HepG2 (cell line): ENCODE measurements around the gene FETUB. TPM values are rescaled to one million over a fixed set of nuclear protein-coding genes. Genes with fewer than 3 reads are reported as not detected.

Experiments
- CEBPB ChIP-seq: IDR thresholded peaks from 2 replicates; pipeline ENCODE4 v1.6.1; 2011; ENCODE audit warnings: low read depth, low read length, improper control_type of control experiment, borderline replicate concordance
- E2F1 ChIP-seq: sonication (generic); formaldehyde crosslinking; IDR thresholded peaks from 2 replicates; pipeline ENCODE4 v1.5.0; 2020; ENCODE audit warnings: missing genetic modification reagents
- ELF4 ChIP-seq: sonication (generic); formaldehyde crosslinking; IDR thresholded peaks from 2 replicates; pipeline ENCODE4 v1.5.0; 2020; ENCODE audit warnings: missing genetic modification reagents, mild to moderate bottlenecking, moderate library complexity, borderline replicate concordance
- HMGXB4 ChIP-seq, 2 experiments: sonication (generic) in 1 of 2; formaldehyde crosslinking in 1 of 2; IDR thresholded peaks; 2 replicates each; pipeline versions ENCODE4 v1.4.0 to v1.6.1; 2018 to 2020; ENCODE audit warnings: missing genetic modification reagents in 2 of 2, borderline replicate concordance in 1 of 2, low read depth in 1 of 2, mild to moderate bottlenecking in 1 of 2, missing biosample characterization in 1 of 2
- KDM3A ChIP-seq: IDR thresholded peaks from 2 replicates; pipeline ENCODE4 v1.6.1; 2018; ENCODE audit warnings: low read depth, missing compliant biosample characterization
- MEIS2 ChIP-seq: sonication (generic); formaldehyde crosslinking; IDR thresholded peaks from 2 replicates; pipeline ENCODE4 v1.9.0; 2021; ENCODE audit warnings: mild to moderate bottlenecking, missing genetic modification reagents
- MTERF4 ChIP-seq: sonication (generic); formaldehyde crosslinking; IDR thresholded peaks from 2 replicates; pipeline ENCODE4 v1.8.0; 2023; ENCODE audit warnings: mild to moderate bottlenecking, missing genetic modification reagents
- NCOA2 ChIP-seq: sonication (generic); formaldehyde crosslinking; IDR thresholded peaks from 2 replicates; pipeline ENCODE4 v1.8.0; 2022; ENCODE audit warnings: inconsistent platforms
- SKIL ChIP-seq: sonication (generic); formaldehyde crosslinking; IDR thresholded peaks from 2 replicates; pipeline ENCODE4 v1.8.0; 2022; ENCODE audit warnings: missing genetic modification reagents, mild to moderate bottlenecking, moderate library complexity, borderline replicate concordance
- TEAD3 ChIP-seq: optimal IDR thresholded peaks from 2 replicates; pipeline ENCODE3; 2016; ENCODE audit warnings: borderline replicate concordance
- TGIF2 ChIP-seq: IDR thresholded peaks from 2 replicates; pipeline ENCODE4 v1.6.1; 2016; ENCODE audit warnings: control low read depth, missing compliant biosample characterization
- ZBTB14 ChIP-seq: sonication (generic); formaldehyde crosslinking; IDR thresholded peaks from 2 replicates; pipeline ENCODE4 v1.4.0; 2020; ENCODE audit warnings: missing genetic modification reagents
- ZBTB37 ChIP-seq: sonication (generic); formaldehyde crosslinking; IDR thresholded peaks from 2 replicates; pipeline ENCODE4 v1.4.0; 2020; ENCODE audit warnings: mild to moderate bottlenecking, missing genetic modification reagents
- ZNF10 ChIP-seq: sonication (generic); formaldehyde crosslinking; IDR thresholded peaks from 2 replicates; pipeline ENCODE4 v1.4.0; 2020; ENCODE audit warnings: mild to moderate bottlenecking, low read depth, missing genetic modification reagents, borderline replicate concordance
- ZNF225 ChIP-seq: sonication (generic); formaldehyde crosslinking; IDR thresholded peaks from 2 replicates; pipeline ENCODE4 v1.4.0; 2020; ENCODE audit warnings: mild to moderate bottlenecking, missing genetic modification reagents
- ZNF264 ChIP-seq: sonication (generic); formaldehyde crosslinking; IDR thresholded peaks from 2 replicates; pipeline ENCODE4 v1.4.0; 2020; ENCODE audit warnings: missing genetic modification reagents
- ZNF331 ChIP-seq: sonication (generic); formaldehyde crosslinking; IDR thresholded peaks from 2 replicates; pipeline ENCODE4 v1.4.0; 2020; ENCODE audit warnings: missing genetic modification reagents
- ZNF484 ChIP-seq: sonication (generic); formaldehyde crosslinking; IDR thresholded peaks from 2 replicates; pipeline ENCODE4 v1.5.1; 2020; ENCODE audit warnings: mild to moderate bottlenecking, low read depth, missing genetic modification reagents, borderline replicate concordance
- ZNF547 ChIP-seq: sonication (generic); formaldehyde crosslinking; IDR thresholded peaks from 2 replicates; pipeline ENCODE4 v1.5.1; 2020; ENCODE audit warnings: mild to moderate bottlenecking, missing genetic modification reagents
- ZNF777 ChIP-seq: sonication (generic); formaldehyde crosslinking; IDR thresholded peaks from 2 replicates; pipeline ENCODE4 v1.4.0; 2020; ENCODE audit warnings: missing genetic modification reagents
- polyA plus RNA-seq, 8 experiments: library from polyadenylated mRNA; depleted of rRNA in 3 of 8; stranded (reverse) in 7 of 8; unstranded in 1 of 8; fragments of >200 nt; fragmentation: Illumina TruSeq in 4 of 8; extraction: Trizol in 4 of 8; gene quantifications; 2 replicates each; pipeline versions ENCODE4 v1.2.1 to v1.2.3, GENCODE V29; 2011 to 2016; ENCODE audit warnings: low read depth in 4 of 8, missing spikeins in 1 of 8, mixed read lengths in 1 of 8; ENCODE audit not compliant: insufficient read depth in 1 of 8
- total RNA-seq, 5 experiments: library from RNA; depleted of rRNA; stranded (reverse); fragments of >200 nt; fragmentation: Illumina TruSeq; extraction: Trizol; gene quantifications; 2 replicates each; pipeline ENCODE4 v1.2.3, GENCODE V29; 2016; ENCODE audit warnings: low read depth in 1 of 5

The FETUB gene
- total and polyA plus RNA-seq, 2 of the 13 experiments (the other 11 are each of a cell fraction or from before 2014, with no cell fraction given), result 2.1 to 4.4 TPM

GRCh38 chr3:186614597-186615483, 25.4 kb upstream of the FETUB start (continued):
- TF ChIP-seq ZBTB37 (CRISPR knock-in tag) (no peak), TGIF2 (peak; percentile 98), MEIS2 (CRISPR knock-in tag) (0 out of 2 replicates have a peak, but pooled peaks have one; percentile 8), ZNF10 (CRISPR knock-in tag) (no peak), ZNF484 (CRISPR knock-in tag) (no peak; the same call in 1 of the 2 replicates), HMGXB4 (CRISPR knock-in tag; IDR thresholded peaks at IDR 0.05; ENCODE audit: borderline replicate concordance in 1 of 2, low read depth in 1 of 2) (peak; percentile 71 to 84; a peak in 3 of 4 replicates), ZNF331 (CRISPR knock-in tag) (no peak; the same call in 1 of the 2 replicates), ZNF225 (CRISPR knock-in tag) (no peak), TEAD3 (peak; percentile 75), MTERF4 (no peak), ZNF777 (CRISPR knock-in tag) (no peak), KDM3A (CRISPR knock-in tag) (no peak), SKIL (CRISPR knock-in tag) (0 out of 2 replicates have a peak, but pooled peaks have one; percentile 30), NCOA2 (no peak), ZBTB14 (CRISPR knock-in tag) (no peak), E2F1 (CRISPR knock-in tag) (no peak), ELF4 (no peak), CEBPB (no peak), ZNF264 (CRISPR knock-in tag) (no peak), ZNF547 (CRISPR knock-in tag) (no peak; the same call in 1 of the 2 replicates)
